Measurements from ENCODE around the gene MGRN1. TPM values are rescaled to one million over a fixed set of nuclear protein-coding genes. Genes with fewer than 3 reads are reported as not detected.
A peak's percentile ranks its signal among the peaks of the same experiment; 100 is the strongest.

The MGRN1 gene
- total and polyA plus RNA-seq, 2 of the 13 experiments (the other 11 are each of a cell fraction or from before 2014, with no cell fraction given): 11.9 to 12.6 TPM

- TF ChIP-seq HOMEZ (CRISPR knock-in tag; IDR thresholded peaks at IDR 0.05; ENCODE audit: low read depth) (no peak), ZNF207 (IDR thresholded peaks at IDR 0.05; ENCODE audit: borderline replicate concordance) (no peak), ZFP91 (CRISPR knock-in tag; IDR thresholded peaks at IDR 0.05; ENCODE audit: borderline replicate concordance) (no peak), CBX1 (IDR thresholded peaks at IDR 0.05; ENCODE audit: low read depth) (no peak), ZNF333 (CRISPR knock-in tag; IDR thresholded peaks at IDR 0.05; ENCODE audit: borderline replicate concordance) (no peak), MXI1 (IDR thresholded peaks at IDR 0.05; ENCODE audit: borderline replicate concordance, low read depth, low read length) (no peak; the same call in 2 of the 3 replicates), MTA1 (CRISPR knock-in tag; IDR thresholded peaks at IDR 0.05; ENCODE audit: borderline replicate concordance) (no peak), FIP1L1 (IDR thresholded peaks at IDR 0.05; ENCODE audit: borderline replicate concordance, insufficient read depth, low read depth, low read length) (no peak), GTF2F1 (IDR thresholded peaks at IDR 0.05; ENCODE audit: low read length) (no peak), ZKSCAN5 (CRISPR knock-in tag; IDR thresholded peaks at IDR 0.05) (no peak), RBAK (CRISPR knock-in tag; IDR thresholded peaks at IDR 0.05) (no peak), BCL3 (CRISPR knock-in tag; IDR thresholded peaks at IDR 0.05) (no peak), ZNF547 (CRISPR knock-in tag; IDR thresholded peaks at IDR 0.05) (no peak), GABPB1 (CRISPR knock-in tag; IDR thresholded peaks at IDR 0.05) (peak; percentile 57; the same call in 1 of the 2 replicates), SMARCE1 (IDR thresholded peaks at IDR 0.05; ENCODE audit: borderline replicate concordance) (no peak), ZNF558 (CRISPR knock-in tag; IDR thresholded peaks at IDR 0.05; ENCODE audit: borderline replicate concordance) (no peak), ZNF574 (CRISPR knock-in tag; IDR thresholded peaks at IDR 0.05) (no peak), XRCC5 (optimal IDR thresholded peaks at IDR 0.05; ENCODE audit: low read length) (peak; percentile 17), NONO (IDR thresholded peaks at IDR 0.05) (no peak), NONO (CRISPR knock-in tag; conservative IDR thresholded peaks at IDR 0.05) (no peak), SOX6 (IDR thresholded peaks at IDR 0.05) (no peak), SOX6 (CRISPR knock-in tag; IDR thresholded peaks at IDR 0.05) (0 out of 2 replicates have a peak, but pooled peaks have one; percentile 24)
These were observed 35.9 kb downstream of the MGRN1 start (continued) for GRCh38 chr16:4660454-4661007.

All from HepG2 (cell line).